ENCODE data around the gene ADRB1.

DNA sequence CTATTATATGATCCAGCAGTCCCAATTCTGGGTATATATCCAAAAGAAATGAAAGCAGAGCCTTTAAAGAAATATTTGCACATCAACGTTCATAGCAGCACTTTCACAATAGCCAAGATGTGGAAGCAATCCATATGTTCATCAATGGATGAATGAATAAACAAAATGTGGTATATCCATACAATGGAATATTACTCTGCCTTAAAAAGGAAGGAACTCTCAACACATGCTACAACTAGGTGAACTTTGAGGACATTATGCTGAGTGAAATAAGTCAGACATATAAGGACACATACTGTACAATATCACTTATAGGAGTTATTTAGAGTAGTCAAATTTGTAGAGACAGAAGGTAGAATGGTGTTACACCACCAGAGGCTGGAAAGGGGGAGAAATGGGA lies 28.0 kb upstream of the ADRB1 start:
- no peak for TF ChIP-seq POLR2A (IDR thresholded peaks at IDR 0.05)
- TF ChIP-seq, protein P1, sequence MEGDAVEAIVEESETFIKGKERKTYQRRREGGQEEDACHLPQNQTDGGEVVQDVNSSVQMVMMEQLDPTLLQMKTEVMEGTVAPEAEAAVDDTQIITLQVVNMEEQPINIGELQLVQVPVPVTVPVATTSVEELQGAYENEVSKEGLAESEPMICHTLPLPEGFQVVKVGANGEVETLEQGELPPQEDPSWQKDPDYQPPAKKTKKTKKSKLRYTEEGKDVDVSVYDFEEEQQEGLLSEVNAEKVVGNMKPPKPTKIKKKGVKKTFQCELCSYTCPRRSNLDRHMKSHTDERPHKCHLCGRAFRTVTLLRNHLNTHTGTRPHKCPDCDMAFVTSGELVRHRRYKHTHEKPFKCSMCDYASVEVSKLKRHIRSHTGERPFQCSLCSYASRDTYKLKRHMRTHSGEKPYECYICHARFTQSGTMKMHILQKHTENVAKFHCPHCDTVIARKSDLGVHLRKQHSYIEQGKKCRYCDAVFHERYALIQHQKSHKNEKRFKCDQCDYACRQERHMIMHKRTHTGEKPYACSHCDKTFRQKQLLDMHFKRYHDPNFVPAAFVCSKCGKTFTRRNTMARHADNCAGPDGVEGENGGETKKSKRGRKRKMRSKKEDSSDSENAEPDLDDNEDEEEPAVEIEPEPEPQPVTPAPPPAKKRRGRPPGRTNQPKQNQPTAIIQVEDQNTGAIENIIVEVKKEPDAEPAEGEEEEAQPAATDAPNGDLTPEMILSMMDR (IDR thresholded peaks at IDR 0.05), result no peak
